Measurements from ENCODE around the gene ATP8B4. TPM values are rescaled to one million over a fixed set of nuclear protein-coding genes. Genes with fewer than 3 reads are reported as not detected.
"Not testable (repeated sequence)": the region's sequence is repeated elsewhere in the genome, so short reads cannot be mapped to it uniquely, and the experiment has no call there.

The ATP8B4 gene
- total and polyA plus RNA-seq, 2 experiments from 2014 or later = 0.89 to 1.5 TPM

DNA sequence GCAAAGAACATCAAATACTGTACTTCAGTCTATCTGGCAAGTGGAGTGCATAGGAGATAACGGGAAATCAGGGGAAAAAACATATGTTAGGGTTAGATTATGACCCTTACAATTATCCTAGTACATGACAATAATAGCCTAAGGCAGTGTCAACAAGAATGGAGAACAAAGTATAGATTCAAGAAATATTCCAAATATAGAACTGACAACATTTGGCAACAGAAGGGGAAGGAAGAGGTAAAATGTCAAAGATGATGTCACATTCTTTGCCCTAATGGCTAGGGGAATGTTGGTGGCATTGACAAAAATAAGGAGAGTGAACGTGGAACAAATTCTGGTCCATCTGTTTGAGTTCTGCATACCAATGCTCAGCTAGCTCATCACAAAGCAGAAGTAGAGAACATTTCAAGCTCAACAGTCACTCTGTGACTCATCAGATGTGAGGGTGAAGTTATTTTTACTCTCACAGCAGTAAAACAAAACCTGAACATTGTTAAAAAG, 15.5 kb upstream of the ATP8B4 start:
- in situ Hi-C loops (cut with MboI) = loop anchor here (25.0 kb wide), 1 partner anchor 1272 kb away; no protein-coding TSS in a partner anchor

DNA sequence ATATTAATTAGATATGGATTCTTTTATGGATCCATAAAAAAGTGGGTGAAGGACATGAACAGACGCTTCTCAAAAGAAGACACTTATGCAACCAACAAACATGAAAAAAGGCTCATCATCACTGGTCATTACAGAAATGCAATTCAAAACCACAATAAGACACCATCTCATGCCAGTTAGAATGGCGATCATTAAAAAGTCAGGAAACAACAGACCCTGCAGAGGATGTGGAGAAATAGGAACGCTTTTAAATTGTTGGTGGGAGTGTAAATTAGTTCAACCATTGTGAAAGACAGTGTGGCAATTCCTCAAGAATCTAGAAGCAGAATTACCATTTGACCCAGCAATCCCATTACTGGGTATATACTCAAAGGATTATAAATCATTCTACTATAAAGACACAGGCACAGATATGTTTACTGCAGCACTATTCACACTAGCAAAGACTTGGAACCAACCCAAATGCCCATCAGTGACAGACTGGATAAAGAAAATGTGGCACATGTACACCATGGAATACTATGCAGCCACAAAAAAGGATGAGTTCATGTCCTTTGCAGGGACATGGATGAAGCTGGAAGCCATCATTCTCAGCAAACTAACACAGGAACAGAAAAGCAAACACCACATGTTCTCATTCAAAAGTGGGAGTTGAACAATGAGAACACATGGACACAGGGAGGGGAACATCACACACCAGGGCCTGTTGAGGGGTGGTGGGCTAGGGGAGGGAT, 13.4 kb upstream of the ATP8B4 start:
- WGBS, 2 experiments (ENCODE audit: low coverage in 1 of 2, low lambda C conversion rate in 2 of 2, missing lambda C conversion rate in 2 of 2) = 77 to 90% methylated on average over 3 of the region's 3 CpGs
- H3K4me1 ChIP-seq (ENCODE audit: insufficient read depth) = peaks cover 33% of the 10 kb centered on the region

More for the DNA sequence above, 15.5 kb upstream of the ATP8B4 start:
- H3F3A ChIP-seq (ENCODE audit: insufficient read depth) = peaks cover 48% of the 10 kb centered on the region
- peak overlapping the region; percentile 98 for H3K27ac ChIP-seq
- no peaks in the 10 kb centered on the region for H3K36me3 ChIP-seq (ENCODE audit: low read depth)
- no peaks in the 10 kb centered on the region for H3K27me3 ChIP-seq (replicated peaks; ENCODE audit: insufficient read depth)
- H3K4me2 ChIP-seq (ENCODE audit: unreplicated experiment) = peak overlapping the region; percentile 59
- H3K4me1 ChIP-seq (ENCODE audit: insufficient read depth) = peaks cover 44% of the 10 kb centered on the region
- no peaks in the 10 kb centered on the region for H3K9me3 ChIP-seq (ENCODE audit: low read depth)
- 0 out of 2 replicates have a peak overlapping the region, but pooled peaks have one; percentile 13 for H2AFZ ChIP-seq
- no peak for TF ChIP-seq EZH2phosphoT487 (IDR thresholded peaks at IDR 0.05; ENCODE audit: insufficient read depth, low read depth)
- TF ChIP-seq EZH2 (IDR thresholded peaks at IDR 0.05; ENCODE audit: insufficient read depth, poor library complexity, severe bottlenecking) = no peak
- no peaks in the 10 kb centered on the region for H3K79me2 ChIP-seq (ENCODE audit: insufficient read depth)
- peak overlapping the region; percentile 50 for H3K9ac ChIP-seq
- no peaks in the 10 kb centered on the region for H3K9me2 ChIP-seq (ENCODE audit: insufficient read depth)
- H3K4me3 ChIP-seq = peak overlapping the region; percentile 12
- DNase-seq = peak; percentile 88
- 2 to 3% methylated on average over 2 of the region's 2 CpGs for WGBS, 2 experiments (ENCODE audit: low coverage in 1 of 2, low lambda C conversion rate in 2 of 2, missing lambda C conversion rate in 2 of 2)
- H4K20me1 ChIP-seq (ENCODE audit: insufficient read depth) = no peaks in the 10 kb centered on the region

DNA sequence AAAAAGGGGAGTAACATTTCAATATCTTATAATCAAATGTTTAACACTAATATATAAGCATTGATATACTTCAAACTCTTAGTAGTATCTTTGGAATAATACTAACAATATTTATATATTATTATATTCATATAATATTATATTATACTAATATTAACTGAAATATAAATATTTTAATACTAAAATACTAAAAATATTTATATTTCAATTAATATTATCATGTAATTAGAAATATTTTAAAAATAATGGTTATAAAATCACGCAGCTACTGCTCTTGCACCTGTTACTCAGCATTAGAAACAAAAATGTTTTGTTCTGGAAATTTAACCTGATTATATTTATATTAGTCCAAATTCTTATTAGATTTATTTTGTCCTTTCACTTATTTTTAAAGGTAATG, 12.6 kb upstream of the ATP8B4 start:
- WGBS, 2 experiments (ENCODE audit: low coverage in 1 of 2, low lambda C conversion rate in 2 of 2, missing lambda C conversion rate in 2 of 2) = 97 to 98% methylated on average over 1 of the region's 1 CpG
- no peaks in the 10 kb centered on the region for H3K9me2 ChIP-seq (ENCODE audit: insufficient read depth)
- no peaks in the 10 kb centered on the region for H3K36me3 ChIP-seq (ENCODE audit: low read depth)
- no peaks in the 10 kb centered on the region for H3K27me3 ChIP-seq (replicated peaks; ENCODE audit: insufficient read depth)
- H3K4me1 ChIP-seq (ENCODE audit: insufficient read depth) = peaks cover 26% of the 10 kb centered on the region
- H2AFZ ChIP-seq = no peak overlapping the region
- H3K9me3 ChIP-seq (ENCODE audit: low read depth) = no peaks in the 10 kb centered on the region
- peaks cover 30% of the 10 kb centered on the region for H3F3A ChIP-seq (ENCODE audit: insufficient read depth)
- no peak overlapping the region for H3K4me2 ChIP-seq (ENCODE audit: unreplicated experiment)
- TF ChIP-seq EZH2 (IDR thresholded peaks at IDR 0.05; ENCODE audit: insufficient read depth, poor library complexity, severe bottlenecking) (no peak), EZH2phosphoT487 (IDR thresholded peaks at IDR 0.05; ENCODE audit: insufficient read depth, low read depth) (no peak)
- H3K4me3 ChIP-seq = no peak overlapping the region
- no peak overlapping the region for H3K27ac ChIP-seq
- H3K79me2 ChIP-seq (ENCODE audit: insufficient read depth) = no peaks in the 10 kb centered on the region
- no peaks in the 10 kb centered on the region for H4K20me1 ChIP-seq (ENCODE audit: insufficient read depth)
- no peak for DNase-seq
- in situ Hi-C loops (cut with MboI) = loop anchor here (25.0 kb wide), 1 partner anchor 1269 kb away; no protein-coding TSS in a partner anchor
- H3K9ac ChIP-seq = no peak overlapping the region

More for the DNA sequence above, 13.4 kb upstream of the ATP8B4 start:
- H3K79me2 ChIP-seq (ENCODE audit: insufficient read depth); H3K27ac ChIP-seq; H3K36me3 ChIP-seq (ENCODE audit: low read depth); H3K4me2 ChIP-seq (ENCODE audit: unreplicated experiment); H3K9ac ChIP-seq; H4K20me1 ChIP-seq (ENCODE audit: insufficient read depth); H3K9me2 ChIP-seq (ENCODE audit: insufficient read depth); H2AFZ ChIP-seq; H3K9me3 ChIP-seq (ENCODE audit: low read depth); DNase-seq; H3K27me3 ChIP-seq (replicated peaks; ENCODE audit: insufficient read depth); H3K4me3 ChIP-seq: not testable (repeated sequence)
- in situ Hi-C loops (cut with MboI) = loop anchor here (25.0 kb wide), 1 partner anchor 1270 kb away; no protein-coding TSS in a partner anchor
- H3F3A ChIP-seq (ENCODE audit: insufficient read depth) = peaks cover 37% of the 10 kb centered on the region

DNA sequence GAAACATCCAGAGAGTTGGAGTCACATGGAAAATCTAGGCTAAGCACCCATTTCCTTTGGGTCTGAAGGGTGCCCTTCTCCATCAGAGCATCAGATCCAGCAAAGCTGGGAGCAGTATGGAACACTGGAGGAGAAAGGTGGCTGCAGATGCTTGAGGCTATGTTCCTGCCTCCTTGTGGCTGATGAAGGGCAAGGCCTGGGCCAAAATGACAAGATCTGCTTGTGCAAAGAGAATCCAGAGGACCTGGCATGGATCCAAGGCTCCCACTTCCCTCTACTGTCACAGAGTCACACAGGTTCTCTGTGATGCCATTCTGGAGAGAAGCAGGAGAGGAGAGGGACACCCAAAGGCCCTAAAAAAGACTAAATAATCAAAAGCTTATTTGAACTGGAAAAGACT, 9.2 kb upstream of the ATP8B4 start:
- peak; percentile 12 for DNase-seq
- Histone ChIP-seq H4K20me1 (ENCODE audit: insufficient read depth) (no peaks in the 10 kb centered on the region), H3K4me1 (ENCODE audit: insufficient read depth) (no peaks in the 10 kb centered on the region), H3F3A (ENCODE audit: insufficient read depth) (no peaks in the 10 kb centered on the region), H2AFZ (no peak overlapping the region), H3K36me3 (ENCODE audit: low read depth) (no peaks in the 10 kb centered on the region), H3K9me2 (ENCODE audit: insufficient read depth) (no peaks in the 10 kb centered on the region), H3K4me2 (ENCODE audit: unreplicated experiment) (no peak overlapping the region), H3K27ac (no peak overlapping the region), H3K79me2 (ENCODE audit: insufficient read depth) (no peaks in the 10 kb centered on the region), H3K27me3 (replicated peaks; ENCODE audit: insufficient read depth) (no peaks in the 10 kb centered on the region), H3K4me3 (no peak overlapping the region), H3K9ac (no peak overlapping the region), H3K9me3 (ENCODE audit: low read depth) (no peaks in the 10 kb centered on the region)
- no peak for TF ChIP-seq EZH2 (IDR thresholded peaks at IDR 0.05; ENCODE audit: insufficient read depth, poor library complexity, severe bottlenecking)
- no peak for TF ChIP-seq EZH2phosphoT487 (IDR thresholded peaks at IDR 0.05; ENCODE audit: insufficient read depth, low read depth)
- in situ Hi-C loops (cut with MboI) = loop anchor here (25.0 kb wide), 1 partner anchor 1266 kb away; no protein-coding TSS in a partner anchor

Data from GM23248 (cell line).